Prostate gland (tissue), 2 donors: ENCODE data around the gene SNRPN.

Source experiments
- POLR2AphosphoS5 ChIP-seq: sonication (generic); formaldehyde crosslinking; IDR thresholded peaks from one replicate; pipeline ENCODE4 v1.6.1; 2017; ENCODE audit warnings: antibody characterized with exemption
- TF ChIP-seq, protein P1 (sequence below), 4 experiments: fragments of 200-600 bp in 2 of 4; fragments of 450-650 bp in 2 of 4; sonication (generic) in 2 of 4; IDR thresholded peaks; 1 replicate in 3 of 4; 2 replicates in 1 of 4; pipeline ENCODE4 v1.5.1; 2016 to 2019; ENCODE audit warnings: antibody characterized with exemption in 4 of 4, mild to moderate bottlenecking in 2 of 4, moderate library complexity in 2 of 4

- TF ChIP-seq, protein P1, sequence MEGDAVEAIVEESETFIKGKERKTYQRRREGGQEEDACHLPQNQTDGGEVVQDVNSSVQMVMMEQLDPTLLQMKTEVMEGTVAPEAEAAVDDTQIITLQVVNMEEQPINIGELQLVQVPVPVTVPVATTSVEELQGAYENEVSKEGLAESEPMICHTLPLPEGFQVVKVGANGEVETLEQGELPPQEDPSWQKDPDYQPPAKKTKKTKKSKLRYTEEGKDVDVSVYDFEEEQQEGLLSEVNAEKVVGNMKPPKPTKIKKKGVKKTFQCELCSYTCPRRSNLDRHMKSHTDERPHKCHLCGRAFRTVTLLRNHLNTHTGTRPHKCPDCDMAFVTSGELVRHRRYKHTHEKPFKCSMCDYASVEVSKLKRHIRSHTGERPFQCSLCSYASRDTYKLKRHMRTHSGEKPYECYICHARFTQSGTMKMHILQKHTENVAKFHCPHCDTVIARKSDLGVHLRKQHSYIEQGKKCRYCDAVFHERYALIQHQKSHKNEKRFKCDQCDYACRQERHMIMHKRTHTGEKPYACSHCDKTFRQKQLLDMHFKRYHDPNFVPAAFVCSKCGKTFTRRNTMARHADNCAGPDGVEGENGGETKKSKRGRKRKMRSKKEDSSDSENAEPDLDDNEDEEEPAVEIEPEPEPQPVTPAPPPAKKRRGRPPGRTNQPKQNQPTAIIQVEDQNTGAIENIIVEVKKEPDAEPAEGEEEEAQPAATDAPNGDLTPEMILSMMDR (IDR thresholded peaks at IDR 0.05) = no peak
- no peak for TF ChIP-seq POLR2AphosphoS5
Observed at GRCh38 chr15:25022233-25022632, 67.4 kb downstream of the SNRPN start.
